Neural progenitor cell (in vitro differentiated cells): ENCODE measurements around the gene TCF4. TPM values are rescaled to one million over a fixed set of nuclear protein-coding genes. Genes with fewer than 3 reads are reported as not detected.

ENCODE experiments used
- DNase-seq: peaks from one replicate; pipeline ENCODE4 v3.0.0-alpha.2; 2016; ENCODE audit warnings: low spot score
- H2AFZ ChIP-seq: fragments of 200-600 bp; sonication (generic); replicated peaks from 2 replicates; pipeline ENCODE4 v1.6.1; 2016; ENCODE audit warnings: antibody characterized with exemption
- H3F3A ChIP-seq: fragments of 200-600 bp; sonication (generic); 2 replicates; pipeline ENCODE4 v1.6.1; 2016; ENCODE audit warnings: antibody characterized with exemption, low read depth
- H3K27ac ChIP-seq: fragments of 200-600 bp; sonication (generic); 2 replicates; pipeline ENCODE4 v1.5.1; 2016; ENCODE audit warnings: mild to moderate bottlenecking
- H3K27me3 ChIP-seq: fragments of 200-600 bp; sonication (generic); 2 replicates; pipeline ENCODE4 v1.6.1; 2016; ENCODE audit warnings: mild to moderate bottlenecking, moderate library complexity
- H3K36me3 ChIP-seq: fragments of 200-600 bp; sonication (generic); 2 replicates; pipeline ENCODE4 v1.5.1; 2016
- H3K4me1 ChIP-seq: fragments of 200-600 bp; sonication (generic); 2 replicates; pipeline ENCODE4 v1.6.1; 2016; ENCODE audit warnings: mixed run types
- H3K4me2 ChIP-seq: fragments of 200-600 bp; sonication (generic); 2 replicates; pipeline ENCODE4 v1.6.1; 2016
- H3K4me3 ChIP-seq: fragments of 200-600 bp; sonication (generic); 2 replicates; pipeline ENCODE4 v1.5.1; 2016
- H3K79me2 ChIP-seq: fragments of 200-600 bp; sonication (generic); 2 replicates; pipeline ENCODE4 v1.6.1; 2016; ENCODE audit warnings: low read depth
- H3K9ac ChIP-seq: fragments of 200-600 bp; sonication (generic); 2 replicates; pipeline ENCODE4 v1.6.1; 2016
- H3K9me3 ChIP-seq: fragments of 200-600 bp; sonication (generic); 2 replicates; pipeline ENCODE4 v1.5.1; 2016; ENCODE audit warnings: low read depth
- H4K20me1 ChIP-seq: fragments of 200-600 bp; sonication (generic); 2 replicates; pipeline ENCODE4 v1.6.1; 2016; ENCODE audit warnings: low read depth
- H3K27ac Mint-ChIP-seq: 3 replicates; pipeline ENCODE4 v1.8.0; 2021; ENCODE audit warnings: mixed read lengths
- H3K27me3 Mint-ChIP-seq: 2 replicates; pipeline ENCODE4 v1.8.0; 2022; ENCODE audit warnings: low read depth, mild to moderate bottlenecking, inconsistent platforms, moderate library complexity, mixed read lengths; ENCODE audit not compliant: insufficient read depth
- H3K36me3 Mint-ChIP-seq: 3 replicates; pipeline ENCODE4 v1.8.0; 2021; ENCODE audit warnings: mixed read lengths
- H3K4me1 Mint-ChIP-seq: 3 replicates; pipeline ENCODE4 v1.8.0; 2021; ENCODE audit warnings: mixed read lengths
- H3K4me3 Mint-ChIP-seq: 3 replicates; pipeline ENCODE4 v1.8.0; 2021; ENCODE audit warnings: mild to moderate bottlenecking, moderate library complexity, mixed read lengths
- H3K9me3 Mint-ChIP-seq: 3 replicates; pipeline ENCODE4 v1.8.0; 2020; ENCODE audit warnings: mixed read lengths
- EZH2 ChIP-seq: fragments of 200-600 bp; sonication (generic); IDR thresholded peaks from 2 replicates; pipeline ENCODE4 v1.6.1; 2017; ENCODE audit warnings: antibody characterized with exemption, mild to moderate bottlenecking, moderate library complexity
- EZH2phosphoT487 ChIP-seq: fragments of 200-600 bp; sonication (generic); IDR thresholded peaks from 2 replicates; pipeline ENCODE4 v1.6.1; 2017; ENCODE audit warnings: antibody characterized with exemption
- total RNA-seq: library from RNA; depleted of rRNA; stranded (reverse); fragments of >200 nt; gene quantifications from 2 replicates; pipeline ENCODE4 v1.2.3, GENCODE V29; 2015; ENCODE audit warnings: low replicate concordance
- TF ChIP-seq, protein P1 (sequence below): fragments of 200-600 bp; sonication (generic); IDR thresholded peaks from 2 replicates; pipeline ENCODE4 v1.5.1; 2017; ENCODE audit warnings: antibody characterized with exemption, mild to moderate bottlenecking

The TCF4 gene
- total RNA-seq, 1 donor from 2014 or later = 161 TPM

DNA sequence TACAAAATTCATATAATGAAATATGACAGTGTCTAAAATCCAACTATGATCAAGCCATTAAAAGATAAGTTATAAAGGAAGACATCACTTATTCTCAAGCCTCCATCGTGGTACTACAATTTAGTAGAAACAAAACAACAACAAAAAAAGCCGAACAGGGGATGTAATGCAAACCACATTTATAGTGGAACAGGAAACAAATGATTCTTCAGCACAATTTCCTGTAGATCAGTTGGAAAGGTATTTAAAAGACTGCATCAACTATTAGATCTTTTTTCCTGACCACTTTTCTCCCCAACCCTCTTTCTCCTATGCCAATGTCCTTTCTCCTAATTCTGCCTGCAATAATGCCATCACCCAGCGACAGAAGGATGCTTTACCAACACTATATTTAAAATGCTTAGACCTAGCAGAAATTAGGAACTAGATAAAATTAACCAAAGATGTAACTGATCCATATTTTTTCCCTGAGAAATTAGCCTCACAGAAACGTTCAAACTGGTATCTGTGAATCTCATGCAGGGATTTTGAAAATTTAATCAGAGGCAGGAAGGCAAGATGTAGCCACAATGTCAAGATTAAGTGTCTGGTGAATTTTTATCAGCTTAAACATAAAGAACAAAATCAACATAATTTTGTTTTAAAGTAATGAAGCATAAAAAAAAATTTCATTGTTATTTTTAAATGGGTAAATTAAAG is 271.4 kb downstream of the TCF4 start:
- Histone ChIP-seq H3K9ac (no peak overlapping the region), H3K36me3 (no peaks in the 10 kb centered on the region), H2AFZ (no peak overlapping the region), H4K20me1 (peaks cover 88% of the 10 kb centered on the region), H3F3A (peaks cover 16% of the 10 kb centered on the region), H3K4me2 (peak overlapping the region; percentile 15), H3K4me1 (peaks cover 65% of the 10 kb centered on the region), H3K27me3 (no peaks in the 10 kb centered on the region), H3K79me2 (peaks cover 99% of the 10 kb centered on the region), H3K27ac (peak overlapping the region; percentile 69), H3K4me3 (no peak overlapping the region), H3K9me3 (no peaks in the 10 kb centered on the region)
- Mint-ChIP-seq H3K27me3 (peaks cover 2% of the 10 kb centered on the region), H3K4me1 (peaks cover 60% of the 10 kb centered on the region), H3K4me3 (no peak overlapping the region), H3K36me3 (no peaks in the 10 kb centered on the region), H3K9me3 (no peaks in the 10 kb centered on the region), H3K27ac (no peak overlapping the region)
- TF ChIP-seq, protein P1, sequence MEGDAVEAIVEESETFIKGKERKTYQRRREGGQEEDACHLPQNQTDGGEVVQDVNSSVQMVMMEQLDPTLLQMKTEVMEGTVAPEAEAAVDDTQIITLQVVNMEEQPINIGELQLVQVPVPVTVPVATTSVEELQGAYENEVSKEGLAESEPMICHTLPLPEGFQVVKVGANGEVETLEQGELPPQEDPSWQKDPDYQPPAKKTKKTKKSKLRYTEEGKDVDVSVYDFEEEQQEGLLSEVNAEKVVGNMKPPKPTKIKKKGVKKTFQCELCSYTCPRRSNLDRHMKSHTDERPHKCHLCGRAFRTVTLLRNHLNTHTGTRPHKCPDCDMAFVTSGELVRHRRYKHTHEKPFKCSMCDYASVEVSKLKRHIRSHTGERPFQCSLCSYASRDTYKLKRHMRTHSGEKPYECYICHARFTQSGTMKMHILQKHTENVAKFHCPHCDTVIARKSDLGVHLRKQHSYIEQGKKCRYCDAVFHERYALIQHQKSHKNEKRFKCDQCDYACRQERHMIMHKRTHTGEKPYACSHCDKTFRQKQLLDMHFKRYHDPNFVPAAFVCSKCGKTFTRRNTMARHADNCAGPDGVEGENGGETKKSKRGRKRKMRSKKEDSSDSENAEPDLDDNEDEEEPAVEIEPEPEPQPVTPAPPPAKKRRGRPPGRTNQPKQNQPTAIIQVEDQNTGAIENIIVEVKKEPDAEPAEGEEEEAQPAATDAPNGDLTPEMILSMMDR = no peak
- no peak for DNase-seq

GRCh38 chr18:55314615-55315237 is 273.3 kb downstream of the TCF4 start:
- Mint-ChIP-seq H3K27ac (no peak overlapping the region), H3K36me3 (no peaks in the 10 kb centered on the region), H3K9me3 (no peaks in the 10 kb centered on the region), H3K4me3 (no peak overlapping the region), H3K4me1 (peaks cover 55% of the 10 kb centered on the region), H3K27me3 (no peaks in the 10 kb centered on the region)
- H3K4me1 ChIP-seq = peaks cover 53% of the 10 kb centered on the region
- no peaks in the 10 kb centered on the region for H3K27me3 ChIP-seq
- no peak overlapping the region for H3K4me3 ChIP-seq
- peaks cover 95% of the 10 kb centered on the region for H3K79me2 ChIP-seq
- H3K9me3 ChIP-seq = no peaks in the 10 kb centered on the region
- no peak overlapping the region for H2AFZ ChIP-seq
- DNase-seq = peak; percentile 62
- H3K9ac ChIP-seq = no peak overlapping the region
- H3K4me2 ChIP-seq = peak overlapping the region; percentile 55
- H4K20me1 ChIP-seq = peaks cover 70% of the 10 kb centered on the region
- peak overlapping the region; percentile 69 for H3K27ac ChIP-seq
- peaks cover 15% of the 10 kb centered on the region for H3F3A ChIP-seq
- TF ChIP-seq EZH2 = no peak
- TF ChIP-seq EZH2phosphoT487 = no peak
- H3K36me3 ChIP-seq = no peaks in the 10 kb centered on the region

DNA sequence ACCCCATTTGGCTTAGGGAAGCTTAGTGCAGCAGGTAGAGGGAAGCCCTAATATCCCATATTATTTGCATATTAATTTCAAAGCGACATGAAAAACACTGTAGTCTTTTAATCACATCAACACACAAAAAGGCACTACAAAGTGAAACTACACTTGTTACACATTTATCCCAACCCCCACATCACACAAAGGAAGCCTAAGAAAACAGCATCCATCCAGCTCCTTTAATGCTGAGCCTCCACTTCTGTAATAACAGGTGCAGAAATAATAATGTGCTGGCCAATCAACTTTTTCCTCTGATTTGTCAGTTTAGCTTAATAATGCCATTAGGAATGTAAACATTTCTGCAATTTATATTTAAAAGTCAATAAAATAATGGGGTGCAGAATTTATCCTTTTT is 274.0 kb downstream of the TCF4 start:
- H3K79me2 ChIP-seq = peaks cover 88% of the 10 kb centered on the region
- peaks cover 46% of the 10 kb centered on the region for H3K4me1 ChIP-seq
- Mint-ChIP-seq H3K27me3 (no peaks in the 10 kb centered on the region), H3K36me3 (no peaks in the 10 kb centered on the region), H3K4me3 (no peak overlapping the region), H3K27ac (no peak overlapping the region), H3K9me3 (no peaks in the 10 kb centered on the region), H3K4me1 (peaks cover 48% of the 10 kb centered on the region)
- no peak overlapping the region for H3K27ac ChIP-seq
- no peak for TF ChIP-seq EZH2phosphoT487
- TF ChIP-seq, protein P1 = no peak
- no peak for TF ChIP-seq EZH2
- no peaks in the 10 kb centered on the region for H3K36me3 ChIP-seq
- H3K9ac ChIP-seq = no peak overlapping the region
- H3K9me3 ChIP-seq = no peaks in the 10 kb centered on the region
- H3K4me2 ChIP-seq = peak overlapping the region; percentile 41
- peaks cover 69% of the 10 kb centered on the region for H4K20me1 ChIP-seq
- DNase-seq = no peak
- peaks cover 15% of the 10 kb centered on the region for H3F3A ChIP-seq
- no peak overlapping the region for H3K4me3 ChIP-seq
- no peaks in the 10 kb centered on the region for H3K27me3 ChIP-seq
- no peak overlapping the region for H2AFZ ChIP-seq

- Histone ChIP-seq H3K79me2 (peaks cover 83% of the 10 kb centered on the region), H3K4me1 (peaks cover 29% of the 10 kb centered on the region), H2AFZ (no peak overlapping the region), H3K36me3 (no peaks in the 10 kb centered on the region), H3K9ac (no peak overlapping the region), H3F3A (peaks cover 10% of the 10 kb centered on the region), H4K20me1 (peaks cover 56% of the 10 kb centered on the region), H3K27me3 (no peaks in the 10 kb centered on the region), H3K4me2 (no peak overlapping the region), H3K4me3 (no peak overlapping the region), H3K27ac (no peak overlapping the region), H3K9me3 (no peaks in the 10 kb centered on the region)
- Mint-ChIP-seq H3K9me3 (no peaks in the 10 kb centered on the region), H3K36me3 (no peaks in the 10 kb centered on the region), H3K27me3 (no peaks in the 10 kb centered on the region), H3K4me1 (peaks cover 28% of the 10 kb centered on the region), H3K4me3 (no peak overlapping the region), H3K27ac (no peak overlapping the region)
- DNase-seq = no peak
- TF ChIP-seq EZH2 (no peak), EZH2phosphoT487 (no peak)
- TF ChIP-seq, protein P1 = no peak
These were observed 277.1 kb downstream of the TCF4 start for GRCh38 chr18:55310863-55311262.
